ENCODE data around the gene PON2.

Gene PON2

GRCh38 chr7:95365151-95365550 is 69.7 kb downstream of the PON2 start:
- no peak for FAIRE-seq
- TF ChIP-seq TAF1 (IDR thresholded peaks at IDR 0.05; ENCODE audit: borderline replicate concordance, low read depth, low read length): no peak
- DNase-seq (ENCODE audit: insufficient read length): no peak

GRCh38 chr7:95357623-95358022 is 77.2 kb downstream of the PON2 start:
- FAIRE-seq (no peak), DNase-seq (ENCODE audit: insufficient read length) (no peak)
- TF ChIP-seq POLR2A (IDR thresholded peaks at IDR 0.05; ENCODE audit: low read depth, low read length) (no peak), POLR2AphosphoS5 (IDR thresholded peaks at IDR 0.05; ENCODE audit: low read depth, low read length) (no peak), TAF1 (IDR thresholded peaks at IDR 0.05; ENCODE audit: borderline replicate concordance, low read depth, low read length) (no peak)
